Cardiac muscle cell (in vitro differentiated cells and primary cell): ENCODE results near the gene MIER3. TPM values are rescaled to one million over a fixed set of nuclear protein-coding genes. Genes with fewer than 3 reads are reported as not detected.
"Not testable (repeated sequence)": the region's sequence is repeated elsewhere in the genome, so short reads cannot be mapped to it uniquely, and the experiment has no call there.

Experiments used
- DNase-seq, 2 donors: peaks; one replicate each; pipeline versions ENCODE4 v3.0.0 to v3.0.0-alpha.2; 2010 to 2017; ENCODE audit warnings: low read depth in 1 of 2, low spot score in 1 of 2
- H3K27ac ChIP-seq: fragments of 200-600 bp; sonication (generic); 2 replicates; pipeline ENCODE4 v1.5.1; 2016
- H3K27me3 ChIP-seq: fragments of 200-600 bp; sonication (generic); 2 replicates; pipeline ENCODE4 v1.6.0; 2016; ENCODE audit warnings: control low read depth
- H3K36me3 ChIP-seq: fragments of 200-600 bp; sonication (generic); 2 replicates; pipeline ENCODE4 v1.5.1; 2016; ENCODE audit warnings: control low read depth
- H3K4me1 ChIP-seq: fragments of 200-600 bp; sonication (generic); 2 replicates; pipeline ENCODE4 v1.8.1; 2017; ENCODE audit warnings: low read depth, mild to moderate bottlenecking, mixed run types
- H3K4me3 ChIP-seq: fragments of 200-600 bp; sonication (generic); 2 replicates; pipeline ENCODE4 v1.5.1; 2016; ENCODE audit warnings: mild to moderate bottlenecking
- H3K9me3 ChIP-seq: fragments of 200-600 bp; sonication (generic); 2 replicates; pipeline ENCODE4 v1.5.1; 2017; ENCODE audit warnings: low read depth, mild to moderate bottlenecking, control low read depth
- polyA plus RNA-seq: library from polyadenylated mRNA; unstranded; fragments of >200 nt; fragmentation: Nextera tagmentation; extraction: Ambion mirVana; gene quantifications from 2 replicates; pipeline ENCODE4 v1.2.1, GENCODE V29; 2016
- total RNA-seq: library from RNA; depleted of rRNA; stranded (reverse); fragments of >200 nt; gene quantifications from 2 replicates; pipeline ENCODE4 v1.2.3, GENCODE V29; 2016
- TF ChIP-seq, protein P1 (sequence below): IDR thresholded peaks from 2 replicates; pipeline ENCODE4 v1.5.1; 2012; ENCODE audit warnings: low read depth, mild to moderate bottlenecking, low read length

Gene MIER3
- total and polyA plus RNA-seq, 2 experiments from 2014 or later = 7.2 to 17.4 TPM

- Histone ChIP-seq H3K36me3 (no peaks in the 10 kb centered on the region), H3K27me3 (peaks cover 10% of the 10 kb centered on the region), H3K27ac (no peak overlapping the region), H3K9me3 (no peaks in the 10 kb centered on the region), H3K4me3 (no peak overlapping the region), H3K4me1 (no peaks in the 10 kb centered on the region)
- TF ChIP-seq, protein P1, sequence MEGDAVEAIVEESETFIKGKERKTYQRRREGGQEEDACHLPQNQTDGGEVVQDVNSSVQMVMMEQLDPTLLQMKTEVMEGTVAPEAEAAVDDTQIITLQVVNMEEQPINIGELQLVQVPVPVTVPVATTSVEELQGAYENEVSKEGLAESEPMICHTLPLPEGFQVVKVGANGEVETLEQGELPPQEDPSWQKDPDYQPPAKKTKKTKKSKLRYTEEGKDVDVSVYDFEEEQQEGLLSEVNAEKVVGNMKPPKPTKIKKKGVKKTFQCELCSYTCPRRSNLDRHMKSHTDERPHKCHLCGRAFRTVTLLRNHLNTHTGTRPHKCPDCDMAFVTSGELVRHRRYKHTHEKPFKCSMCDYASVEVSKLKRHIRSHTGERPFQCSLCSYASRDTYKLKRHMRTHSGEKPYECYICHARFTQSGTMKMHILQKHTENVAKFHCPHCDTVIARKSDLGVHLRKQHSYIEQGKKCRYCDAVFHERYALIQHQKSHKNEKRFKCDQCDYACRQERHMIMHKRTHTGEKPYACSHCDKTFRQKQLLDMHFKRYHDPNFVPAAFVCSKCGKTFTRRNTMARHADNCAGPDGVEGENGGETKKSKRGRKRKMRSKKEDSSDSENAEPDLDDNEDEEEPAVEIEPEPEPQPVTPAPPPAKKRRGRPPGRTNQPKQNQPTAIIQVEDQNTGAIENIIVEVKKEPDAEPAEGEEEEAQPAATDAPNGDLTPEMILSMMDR = no peak
- no peak for DNase-seq
Measured at GRCh38 chr5:56981548-56982315, 29.8 kb upstream of the MIER3 start.

GRCh38 chr5:56979968-56980367 is 28.0 kb upstream of the MIER3 start:
- Histone ChIP-seq H3K9me3 (no peaks in the 10 kb centered on the region), H3K36me3 (no peaks in the 10 kb centered on the region), H3K4me1 (no peaks in the 10 kb centered on the region), H3K4me3 (no peak overlapping the region), H3K27ac (no peak overlapping the region), H3K27me3 (peaks cover 13% of the 10 kb centered on the region)
- no peak for DNase-seq
- TF ChIP-seq, protein P1 = no peak

DNA sequence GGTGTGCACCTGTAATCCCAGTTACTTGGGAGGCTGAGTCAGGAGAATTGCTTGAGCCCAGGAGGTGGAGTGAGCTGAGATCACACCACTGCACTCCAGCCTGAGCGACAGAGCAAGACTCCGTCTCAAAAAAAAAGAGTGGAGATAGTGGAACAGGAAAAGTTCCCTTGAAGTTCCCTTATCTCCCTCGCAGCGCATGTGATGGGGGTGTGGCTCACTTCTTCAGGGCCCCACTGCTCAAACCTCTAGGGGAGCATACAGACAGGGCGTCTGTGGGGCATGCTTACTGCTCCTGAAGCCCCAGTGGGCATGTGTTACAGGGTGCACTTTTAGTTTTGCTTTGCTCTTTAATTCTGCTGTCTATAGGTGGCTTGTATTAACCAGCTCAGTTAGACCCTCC is 27.6 kb upstream of the MIER3 start:
- H3K27me3 ChIP-seq = peaks cover 16% of the 10 kb centered on the region
- not testable (repeated sequence) for H3K4me1 ChIP-seq, H3K4me3 ChIP-seq, H3K36me3 ChIP-seq, H3K9me3 ChIP-seq, H3K27ac ChIP-seq, DNase-seq

- H3K4me1 ChIP-seq = no peaks in the 10 kb centered on the region
- peaks cover 31% of the 10 kb centered on the region for H3K27me3 ChIP-seq
- no peak for DNase-seq
- H3K36me3 ChIP-seq = no peaks in the 10 kb centered on the region
- TF ChIP-seq, protein P1 = no peak
- H3K4me3 ChIP-seq = no peak overlapping the region
- no peak overlapping the region for H3K27ac ChIP-seq
- no peaks in the 10 kb centered on the region for H3K9me3 ChIP-seq
Measured at GRCh38 chr5:56977822-56978221, 25.9 kb upstream of the MIER3 start.

GRCh38 chr5:56977021-56977420 is 25.1 kb upstream of the MIER3 start:
- Histone ChIP-seq H3K27ac (no peak overlapping the region), H3K4me3 (no peak overlapping the region), H3K36me3 (no peaks in the 10 kb centered on the region), H3K9me3 (no peaks in the 10 kb centered on the region), H3K27me3 (peaks cover 32% of the 10 kb centered on the region), H3K4me1 (no peaks in the 10 kb centered on the region)
- TF ChIP-seq, protein P1 = no peak
- DNase-seq = peak in 1 of 2 donors; percentile 24

DNA sequence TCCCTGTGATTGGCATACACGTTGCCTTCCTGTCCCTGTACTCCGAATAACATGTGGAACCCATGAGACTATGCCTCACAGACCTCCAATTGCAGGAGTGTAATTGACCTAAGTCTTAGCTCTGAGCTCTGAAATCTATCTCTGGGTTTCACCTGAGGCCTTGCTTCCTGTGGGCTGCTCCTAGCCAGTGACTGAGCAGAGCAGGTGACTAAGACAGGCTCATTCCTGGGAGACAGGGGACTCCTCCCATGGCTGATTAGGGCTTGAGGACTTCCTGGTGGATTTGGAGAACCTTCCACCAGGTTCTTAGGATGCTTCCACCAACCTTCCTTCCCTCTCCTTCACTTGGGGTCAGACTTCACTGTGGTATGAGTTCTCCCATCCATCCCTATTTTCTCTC is 22.3 kb upstream of the MIER3 start:
- Histone ChIP-seq H3K27ac (no peak overlapping the region), H3K27me3 (peaks cover 30% of the 10 kb centered on the region), H3K36me3 (no peaks in the 10 kb centered on the region), H3K4me3 (no peak overlapping the region), H3K9me3 (no peaks in the 10 kb centered on the region), H3K4me1 (no peaks in the 10 kb centered on the region)
- TF ChIP-seq, protein P1 = no peak
- no peak for DNase-seq
